ENCODE data around the gene SMPD3. TPM values are rescaled to one million over a fixed set of nuclear protein-coding genes. Genes with fewer than 3 reads are reported as not detected.

The SMPD3 gene
- total RNA-seq, 1 experiment from 2014 or later, result 2.4 TPM

- H3K36me3 Mint-ChIP-seq (ENCODE audit: insufficient read depth, unreplicated experiment), result no peaks in the 10 kb centered on the region
- no peak overlapping the region for H3K4me3 Mint-ChIP-seq (ENCODE audit: unreplicated experiment)
- H3K4me1 ChIP-seq, result peaks cover 13% of the 10 kb centered on the region; the same call in 1 of the 2 replicates
- no peaks in the 10 kb centered on the region for H3K9me3 ChIP-seq
- DNase-seq, result no peak
- no peaks in the 10 kb centered on the region for H3K9me3 Mint-ChIP-seq (ENCODE audit: unreplicated experiment)
- no peak overlapping the region for H3K27ac Mint-ChIP-seq (ENCODE audit: unreplicated experiment)
- no peaks in the 10 kb centered on the region for H3K36me3 ChIP-seq (ENCODE audit: control insufficient read depth, insufficient read depth, low read length)
- H3K4me3 ChIP-seq (ENCODE audit: low read depth, low read length), result no peak overlapping the region
- BruUV-seq (replicated peaks), result no TSS peak
- no peaks in the 10 kb centered on the region for H3K27me3 ChIP-seq (replicated peaks; ENCODE audit: control insufficient read depth, insufficient read depth, low read length)
- no peak for TF ChIP-seq CTCF (IDR thresholded peaks at IDR 0.05; ENCODE audit: insufficient read depth in 1 of 2, low read depth in 1 of 2, low read length in 1 of 2, severe bottlenecking in 1 of 2, unreplicated experiment in 1 of 2)
- POLR2A ChIA-PET, result no interaction called here
- CTCF ChIA-PET, result no interaction called here
- intact Hi-C loops (cut with micrococcal nuclease; ENCODE audit: unreplicated experiment), result no loop called here
- H3K27me3 Mint-ChIP-seq (ENCODE audit: insufficient read depth, unreplicated experiment), result no peaks in the 10 kb centered on the region
- peaks cover 22% of the 10 kb centered on the region for H3K4me1 Mint-ChIP-seq (ENCODE audit: low read depth, unreplicated experiment)
Observed at GRCh38 chr16:68458551-68458950, 10.2 kb upstream of the SMPD3 start.

GRCh38 chr16:68458101-68458500 lies 9.8 kb upstream of the SMPD3 start:
- peaks cover 22% of the 10 kb centered on the region for H3K4me1 Mint-ChIP-seq (ENCODE audit: low read depth, unreplicated experiment)
- no peaks in the 10 kb centered on the region for H3K36me3 Mint-ChIP-seq (ENCODE audit: insufficient read depth, unreplicated experiment)
- H3K4me1 ChIP-seq, result peaks cover 16% of the 10 kb centered on the region
- no peak overlapping the region for H3K4me3 Mint-ChIP-seq (ENCODE audit: unreplicated experiment)
- POLR2A ChIA-PET, result no interaction called here
- TF ChIP-seq CTCF (IDR thresholded peaks at IDR 0.05; ENCODE audit: insufficient read depth in 1 of 2, low read depth in 1 of 2, low read length in 1 of 2, severe bottlenecking in 1 of 2, unreplicated experiment in 1 of 2), result no peak
- no peaks in the 10 kb centered on the region for H3K27me3 Mint-ChIP-seq (ENCODE audit: insufficient read depth, unreplicated experiment)
- no TSS peak for BruUV-seq (replicated peaks)
- intact Hi-C loops (cut with micrococcal nuclease; ENCODE audit: unreplicated experiment), result no loop called here
- H3K36me3 ChIP-seq (ENCODE audit: control insufficient read depth, insufficient read depth, low read length), result no peaks in the 10 kb centered on the region
- no peaks in the 10 kb centered on the region for H3K27me3 ChIP-seq (replicated peaks; ENCODE audit: control insufficient read depth, insufficient read depth, low read length)
- no peak overlapping the region for H3K27ac Mint-ChIP-seq (ENCODE audit: unreplicated experiment)
- H3K9me3 Mint-ChIP-seq (ENCODE audit: unreplicated experiment), result no peaks in the 10 kb centered on the region
- DNase-seq, result no peak
- CTCF ChIA-PET, result no interaction called here
- no peaks in the 10 kb centered on the region for H3K9me3 ChIP-seq
- no peak overlapping the region for H3K4me3 ChIP-seq (ENCODE audit: low read depth, low read length)

GRCh38 chr16:68455631-68456030 lies 7.3 kb upstream of the SMPD3 start:
- no peaks in the 10 kb centered on the region for H3K27me3 Mint-ChIP-seq (ENCODE audit: insufficient read depth, unreplicated experiment)
- H3K9me3 ChIP-seq, result no peaks in the 10 kb centered on the region
- intact Hi-C loops (cut with micrococcal nuclease; ENCODE audit: unreplicated experiment), result no loop called here
- peaks cover 41% of the 10 kb centered on the region for H3K4me1 ChIP-seq
- no peak overlapping the region for H3K27ac Mint-ChIP-seq (ENCODE audit: unreplicated experiment)
- H3K4me1 Mint-ChIP-seq (ENCODE audit: low read depth, unreplicated experiment), result peaks cover 27% of the 10 kb centered on the region
- no TSS peak for BruUV-seq (replicated peaks)
- no peaks in the 10 kb centered on the region for H3K36me3 ChIP-seq (ENCODE audit: control insufficient read depth, insufficient read depth, low read length)
- no peak overlapping the region for H3K4me3 ChIP-seq (ENCODE audit: low read depth, low read length)
- no peaks in the 10 kb centered on the region for H3K36me3 Mint-ChIP-seq (ENCODE audit: insufficient read depth, unreplicated experiment)
- no peak for DNase-seq
- no peak overlapping the region for H3K4me3 Mint-ChIP-seq (ENCODE audit: unreplicated experiment)
- no peaks in the 10 kb centered on the region for H3K9me3 Mint-ChIP-seq (ENCODE audit: unreplicated experiment)
- CTCF ChIA-PET, result interaction anchor here (0.6 to 1.0 kb wide), 3 partner anchors 12 to 65 kb away, joined by 3 to 5 read pairs (median 4); no protein-coding TSS in a partner anchor
- POLR2A ChIA-PET, result no interaction called here
- no peak for TF ChIP-seq CTCF (IDR thresholded peaks at IDR 0.05; ENCODE audit: insufficient read depth in 1 of 2, low read depth in 1 of 2, low read length in 1 of 2, severe bottlenecking in 1 of 2, unreplicated experiment in 1 of 2)
- no peaks in the 10 kb centered on the region for H3K27me3 ChIP-seq (replicated peaks; ENCODE audit: control insufficient read depth, insufficient read depth, low read length)

Data from Caco-2 (cell line).